Measurements from ENCODE around the gene SLC4A5. TPM values are rescaled to one million over a fixed set of nuclear protein-coding genes. Genes with fewer than 3 reads are reported as not detected.

SLC4A5 gene
- polyA plus RNA-seq, 2 of the 4 experiments (the other 2 are of a cell fraction) = 0.50 to 1.1 TPM

GRCh38 chr2:74228772-74229171 is 114.4 kb downstream of the SLC4A5 start:
- no peak for TF ChIP-seq EP300 (IDR thresholded peaks at IDR 0.05)
- no peak for TF ChIP-seq SMC3 (IDR thresholded peaks at IDR 0.05)
- ChIA-PET CTCF (interaction anchor here (0.9 to 1.5 kb wide), 3 partner anchors 8 to 405 kb away, joined by 3 to 6 read pairs (median 3); no protein-coding TSS in a partner anchor), POLR2A (no interaction called here)
- DNase-seq (ENCODE audit: low read depth in 1 of 2, low spot score in 1 of 2) (no peak), ATAC-seq (no peak), FAIRE-seq (no peak)
- 86% methylated on average over 4 of the region's 4 CpGs for WGBS (ENCODE audit: missing lambda C conversion rate)
- no peaks in the 10 kb centered on the region for H3K4me1 ChIP-seq
- H3K27ac ChIP-seq = no peak overlapping the region
- no peak overlapping the region for H3K4me3 ChIP-seq
- H3K9me3 ChIP-seq = no peaks in the 10 kb centered on the region
- H3K4me2 ChIP-seq = no peak overlapping the region

GRCh38 chr2:74227646-74228045 is 115.6 kb downstream of the SLC4A5 start:
- POLR2A ChIA-PET = interaction anchor here (1.0 kb wide), 1 partner anchor 107 kb away, joined by 3 read pairs; no protein-coding TSS in a partner anchor
- Histone ChIP-seq H3K4me2 (no peak overlapping the region), H3K4me1 (no peaks in the 10 kb centered on the region), H3K27ac (no peak overlapping the region), H3K9me3 (no peaks in the 10 kb centered on the region), H3K4me3 (no peak overlapping the region)
- 80% methylated on average over 5 of the region's 5 CpGs for WGBS (ENCODE audit: missing lambda C conversion rate)
- DNase-seq (ENCODE audit: low read depth in 1 of 2, low spot score in 1 of 2) (no peak), FAIRE-seq (no peak), ATAC-seq (peak; percentile 6 to 34; a peak in 4 of 6 replicates)
- CTCF ChIA-PET = interaction anchor here (0.6 to 1.5 kb wide), 6 partner anchors 9 to 404 kb away, joined by 3 to 6 read pairs (median 4); no protein-coding TSS in a partner anchor
- TF ChIP-seq FOSL2 (IDR thresholded peaks at IDR 0.05) (no peak), FOSL2 (CRISPR knock-in tag; IDR thresholded peaks at IDR 0.05) (no peak), HES2 (IDR thresholded peaks at IDR 0.05) (no peak), POLR2A (IDR thresholded peaks at IDR 0.05; ENCODE audit: low read length) (no peak)

- WGBS (ENCODE audit: missing lambda C conversion rate) = 86% methylated on average over 18 of the region's 21 CpGs
- H3K27ac ChIP-seq = no peak overlapping the region
- ChIA-PET CTCF (interaction anchor here (0.6 to 1.0 kb wide), 2 partner anchors 23 to 27 kb away, joined by 4 read pairs; no protein-coding TSS in a partner anchor), POLR2A (interaction anchor here (1.0 kb wide), 1 partner anchor 106 kb away, joined by 3 read pairs; no protein-coding TSS in a partner anchor)
- no peak for TF ChIP-seq ZSCAN20 (CRISPR knock-in tag; IDR thresholded peaks at IDR 0.05)
- TF ChIP-seq MAZ (IDR thresholded peaks at IDR 0.05; ENCODE audit: borderline replicate concordance, low read depth, low read length) = no peak
- TF ChIP-seq FOXS1 (CRISPR knock-in tag; IDR thresholded peaks at IDR 0.05) = no peak
- no peak for TF ChIP-seq MYC (IDR thresholded peaks at IDR 0.05; ENCODE audit: borderline replicate concordance, low read length)
- TF ChIP-seq RNF2 (IDR thresholded peaks at IDR 0.05; ENCODE audit: borderline replicate concordance, low read depth) = no peak
- TF ChIP-seq EHF (CRISPR knock-in tag; IDR thresholded peaks at IDR 0.05) = no peak
- no peak for TF ChIP-seq FOSB (CRISPR knock-in tag; IDR thresholded peaks at IDR 0.05)
- no peak for TF ChIP-seq POLR2A (IDR thresholded peaks at IDR 0.05; ENCODE audit: low read length)
- TF ChIP-seq HMGXB4 (CRISPR knock-in tag; IDR thresholded peaks at IDR 0.05; ENCODE audit: borderline replicate concordance) = no peak
- no peak for TF ChIP-seq MAX (IDR thresholded peaks at IDR 0.05)
- TF ChIP-seq CBX2 (IDR thresholded peaks at IDR 0.05; ENCODE audit: borderline replicate concordance, low read depth) = no peak
- TF ChIP-seq EP300 (IDR thresholded peaks at IDR 0.05) = no peak
- no peak for TF ChIP-seq PBX3 (IDR thresholded peaks at IDR 0.05)
- no peak for TF ChIP-seq RCOR1 (IDR thresholded peaks at IDR 0.05; ENCODE audit: low read depth, low read length)
- no peak for TF ChIP-seq SMC3 (IDR thresholded peaks at IDR 0.05)
- no peak overlapping the region for H3K4me2 ChIP-seq
- DNase-seq (ENCODE audit: low read depth in 1 of 2, low spot score in 1 of 2) (no peak), ATAC-seq (peak in 1 of 2 experiments; percentile 13; a peak in 2 of 6 replicates), FAIRE-seq (no peak)
- H3K9me3 ChIP-seq = no peaks in the 10 kb centered on the region
- no peaks in the 10 kb centered on the region for H3K4me1 ChIP-seq
- no peak overlapping the region for H3K4me3 ChIP-seq
These were observed 116.5 kb downstream of the SLC4A5 start for GRCh38 chr2:74226648-74227213.

All from A549 (cell line).